Caki2 (cell line): ENCODE measurements around the gene LAPTM5. TPM values are rescaled to one million over a fixed set of nuclear protein-coding genes. Genes with fewer than 3 reads are reported as not detected.

Source experiments
- DNase-seq: peaks from one replicate; pipeline ENCODE4 v3.0.0-alpha.2; 2015; ENCODE audit warnings: low read depth
- in situ Hi-C: cut with HindIII; loops from 2 replicates; pipeline ENCODE4 v1.10.0; 2016; ENCODE audit warnings: low sequenced_read_pairs, low pct_unique_long_range_greater_than_20kb, mixed read lengths
- total RNA-seq: library from RNA; depleted of rRNA; stranded (reverse); fragments of >200 nt; shearing (Covaris generic); gene quantifications from 2 replicates; pipeline ENCODE4 v1.2.3, GENCODE V29; 2014; ENCODE audit warnings: low replicate concordance

The LAPTM5 gene
- total RNA-seq, 1 experiment from 2014 or later, result 0.17 TPM

DNA sequence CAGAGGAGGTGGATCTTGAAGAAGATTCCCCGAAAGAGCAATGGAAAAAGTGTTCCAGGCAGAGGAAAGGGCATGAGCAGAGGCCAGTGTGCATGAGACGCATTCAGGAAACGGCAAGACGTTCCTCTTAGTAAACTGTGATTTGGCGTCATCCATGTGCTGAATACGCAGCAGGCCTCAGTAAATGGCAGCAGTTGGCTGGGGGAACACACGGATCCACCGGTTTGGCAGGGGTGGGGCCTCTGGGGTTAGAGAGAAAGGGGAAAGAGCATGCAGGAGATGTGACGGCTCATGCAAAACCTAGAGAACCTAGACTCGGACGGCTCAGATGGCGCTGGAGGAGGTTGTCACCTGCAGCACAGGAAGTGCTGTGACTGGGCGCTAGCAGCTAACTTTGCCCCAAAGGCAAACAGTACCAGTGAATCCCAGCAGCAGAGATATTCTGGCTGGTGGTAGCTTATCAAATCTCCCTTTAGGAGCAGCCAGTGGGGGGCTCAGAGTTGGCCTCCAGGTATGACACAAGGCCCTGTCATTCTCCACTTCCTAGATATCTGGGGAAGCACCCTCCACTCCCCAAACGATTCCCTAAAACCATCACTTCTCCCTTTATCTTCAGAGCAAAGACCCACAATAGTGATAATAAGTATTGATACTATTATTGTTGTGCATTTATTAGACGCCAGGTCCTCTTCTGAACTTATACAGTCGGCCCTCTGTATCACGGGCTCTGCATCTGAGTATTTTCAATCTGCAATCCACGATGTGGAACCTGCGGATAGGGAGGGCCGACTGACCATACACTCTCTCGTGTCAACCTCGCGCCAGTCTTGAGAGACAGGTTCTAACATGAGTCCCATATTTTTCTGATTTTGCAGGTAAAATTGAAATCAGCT lies 7.6 kb downstream of the LAPTM5 start:
- in situ Hi-C loops, result no loop called here

DNA sequence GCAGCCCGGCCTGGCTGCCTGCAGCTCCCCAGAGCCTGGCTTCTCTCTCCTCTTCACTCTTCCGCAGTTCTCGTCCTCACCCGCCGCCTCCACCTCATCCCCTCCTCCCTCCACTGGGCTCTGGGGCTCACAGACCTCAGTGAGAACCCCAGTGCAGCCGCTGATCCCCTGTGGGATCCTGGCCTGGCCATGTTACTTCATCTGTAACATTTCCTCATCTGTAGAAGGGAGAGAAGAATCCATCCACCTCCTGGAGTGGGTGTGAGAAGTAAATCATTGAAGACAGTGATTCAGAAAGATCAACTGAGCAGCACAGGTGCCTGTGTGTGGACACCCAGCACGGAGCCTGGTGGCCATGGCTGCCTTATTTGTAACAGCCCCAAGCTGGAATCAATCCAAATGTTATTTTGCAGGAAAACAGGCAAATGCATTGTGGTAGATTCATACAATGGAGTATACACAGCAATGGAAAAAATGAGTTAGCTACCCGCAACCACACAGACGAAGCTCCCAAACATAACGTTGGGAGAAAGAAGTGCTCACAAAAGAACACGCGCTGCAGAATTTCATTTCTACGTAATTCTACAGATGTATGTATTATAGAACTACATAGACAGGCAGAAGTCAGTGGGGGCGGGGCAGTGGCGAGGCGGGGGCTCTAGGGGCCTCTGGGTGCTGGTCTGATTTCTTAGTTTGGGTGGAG lies 8.7 kb downstream of the LAPTM5 start:
- DNase-seq, result peak; percentile 73
- in situ Hi-C loops, result no loop called here

More for the DNA sequence above, 7.6 kb downstream of the LAPTM5 start:
- DNase-seq, result no peak

DNA sequence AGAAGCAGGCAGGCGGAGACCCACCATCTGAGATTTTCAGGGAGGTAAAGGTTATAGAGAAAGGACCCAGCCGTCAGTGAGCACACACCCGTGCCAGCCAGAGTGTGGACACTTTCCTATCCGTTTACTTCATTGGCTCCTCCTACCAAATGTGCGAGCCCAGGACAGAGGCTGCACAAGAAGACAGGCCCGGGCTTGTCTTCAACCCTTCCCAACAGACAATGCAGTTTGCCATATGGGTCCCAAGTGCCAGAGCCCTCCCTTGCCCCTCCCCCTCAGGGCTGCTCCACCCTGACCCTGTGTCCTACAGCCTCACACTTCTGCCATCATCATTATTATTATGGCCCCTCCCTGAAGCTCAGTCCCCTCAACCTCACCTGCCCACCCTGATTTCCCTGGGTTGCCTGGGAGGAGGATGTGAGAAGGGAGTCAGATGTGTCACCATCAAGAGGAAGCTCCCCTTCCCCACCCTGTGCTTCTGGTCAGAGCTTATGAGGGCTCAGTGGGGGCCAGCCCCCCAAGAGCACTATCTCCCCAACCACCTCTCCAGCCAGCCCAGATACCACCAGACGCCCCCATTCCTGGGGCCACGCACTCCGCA lies 9.4 kb downstream of the LAPTM5 start:
- DNase-seq, result peak; percentile 75
- in situ Hi-C loops, result no loop called here

DNA sequence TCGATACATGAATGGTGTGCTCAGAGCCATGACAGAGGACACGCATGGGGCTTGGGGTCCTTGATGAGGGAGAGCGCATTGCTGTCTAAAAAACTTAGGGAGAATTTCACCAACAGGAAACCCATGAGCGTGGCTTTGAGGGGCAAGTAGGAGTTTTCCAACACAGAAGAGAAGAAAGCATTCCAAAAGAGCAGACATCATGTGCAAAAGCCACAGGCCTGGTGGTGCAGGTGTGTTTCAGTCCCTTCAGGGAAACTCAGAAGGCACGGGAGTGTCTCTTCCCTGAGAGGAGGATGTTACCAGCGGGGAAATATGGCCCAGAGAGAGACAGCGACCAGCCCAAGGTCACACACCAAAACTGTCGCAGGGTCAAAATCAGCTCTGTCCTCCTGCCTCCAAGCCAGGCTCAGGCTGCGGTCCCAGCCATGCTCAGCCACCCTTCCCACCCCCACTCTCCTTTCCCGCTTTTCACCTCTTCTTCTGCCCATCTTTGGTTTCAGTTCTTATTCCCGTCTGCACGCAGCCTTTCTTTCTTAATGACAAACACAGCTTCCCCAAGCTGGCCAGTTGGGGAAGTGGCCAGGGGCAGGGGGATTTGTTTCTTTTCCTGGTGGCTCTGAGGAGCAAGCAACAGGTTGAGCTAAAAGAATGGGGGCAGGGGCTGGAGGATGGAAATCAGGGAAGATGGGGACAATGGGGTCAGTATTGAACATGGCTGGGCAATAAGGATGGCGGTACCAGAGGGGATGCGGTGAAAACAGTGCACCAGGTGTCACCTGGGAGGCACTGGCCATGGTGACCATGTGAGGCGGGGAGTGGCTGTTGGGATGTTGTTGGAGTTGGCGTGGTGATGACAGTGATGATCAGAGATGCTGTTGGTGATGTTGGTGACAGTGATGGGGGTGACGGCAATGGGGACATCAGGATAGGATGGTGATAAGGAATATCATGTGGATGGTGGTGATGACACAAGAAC lies 10.3 kb downstream of the LAPTM5 start:
- no peak for DNase-seq
- in situ Hi-C loops, result no loop called here

DNA sequence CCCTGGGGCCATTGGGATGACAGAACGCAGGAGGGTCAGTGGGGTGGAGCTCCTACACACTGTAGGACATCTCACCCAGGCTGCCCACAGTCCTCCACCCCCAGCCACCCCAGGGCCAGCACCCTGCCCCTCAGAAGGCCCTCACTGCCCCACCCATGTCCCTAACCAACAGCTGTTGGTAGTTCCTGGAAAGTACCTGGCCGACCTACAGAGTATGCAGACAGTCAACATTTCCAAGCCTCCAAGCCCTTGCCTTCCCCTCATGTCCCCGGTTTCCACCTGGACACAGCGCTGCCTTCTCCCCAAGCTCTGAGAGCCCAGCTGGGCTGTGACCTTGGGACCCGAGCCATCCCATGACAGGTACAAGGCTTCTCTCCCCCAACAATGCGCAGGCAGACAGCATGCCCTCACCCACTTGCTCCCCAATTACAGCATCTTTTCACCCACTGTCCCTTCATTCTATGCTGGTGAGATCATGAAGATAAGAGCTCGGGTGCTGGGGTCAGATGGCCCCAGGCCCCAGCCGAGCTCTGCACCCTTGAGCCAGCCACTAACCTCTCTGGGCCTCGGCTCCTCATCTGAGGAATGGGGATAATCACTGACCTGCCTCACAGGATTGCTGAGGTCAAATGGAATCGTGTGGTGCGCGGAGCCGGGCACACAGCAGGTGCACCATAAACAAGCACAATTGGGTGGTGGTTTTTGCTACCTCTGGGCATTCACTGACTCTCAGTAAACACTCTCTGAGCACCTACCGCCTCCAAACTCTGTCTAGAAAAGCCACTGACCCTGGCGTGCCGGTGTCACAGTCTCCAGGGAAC lies 11.2 kb downstream of the LAPTM5 start:
- in situ Hi-C loops, result no loop called here
- DNase-seq, result no peak

DNA sequence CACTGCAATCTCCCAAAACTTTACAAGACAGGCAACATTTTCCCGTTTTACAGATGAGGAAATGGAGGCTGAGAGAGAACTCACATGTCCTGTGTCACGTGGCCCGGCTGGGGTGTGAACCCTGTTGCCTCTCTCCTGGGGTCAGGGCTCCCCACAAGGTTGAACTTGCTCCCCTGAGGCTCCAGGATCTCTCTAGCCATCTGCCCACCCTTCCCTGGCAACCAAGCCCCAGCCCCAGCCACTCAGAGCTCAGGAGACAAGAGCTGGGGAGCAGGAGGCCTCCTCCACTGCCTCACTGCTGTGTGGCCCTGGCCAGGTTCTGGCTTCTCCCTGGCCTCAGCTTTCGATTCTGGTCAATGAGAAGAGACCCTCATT lies 11.8 kb downstream of the LAPTM5 start:
- in situ Hi-C loops, result no loop called here

DNA sequence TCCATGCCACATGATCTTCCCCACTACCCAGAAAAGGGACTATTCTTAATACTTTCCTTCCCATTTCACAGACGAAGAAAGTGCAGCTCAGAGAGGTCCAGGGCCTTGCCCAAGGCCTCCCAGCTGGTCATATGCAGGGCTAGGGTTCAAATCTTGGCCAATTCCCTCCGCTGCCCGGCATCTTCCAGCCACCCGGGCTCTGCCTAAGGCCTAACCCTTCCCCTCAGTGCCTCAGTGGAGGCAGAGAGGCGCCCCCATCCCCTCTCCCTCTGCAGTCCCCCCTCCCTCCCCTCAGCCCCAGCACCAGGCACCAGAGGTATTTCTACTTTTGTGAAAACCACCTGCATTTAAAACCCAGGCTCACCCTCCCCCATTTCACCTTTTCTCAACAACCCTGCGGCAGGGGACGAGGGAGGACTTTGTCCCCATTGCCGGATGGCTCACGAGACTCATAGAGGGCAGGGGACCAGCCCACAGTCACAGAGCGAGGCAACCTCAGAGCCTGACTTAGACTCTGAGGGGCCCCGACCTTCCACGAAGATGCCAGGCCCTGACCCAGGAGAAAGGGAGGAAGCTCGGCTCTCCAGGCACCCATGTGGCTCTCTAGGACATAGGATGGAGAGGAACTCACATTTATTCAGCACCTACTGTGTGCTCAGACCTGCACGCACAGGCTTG lies 12.3 kb downstream of the LAPTM5 start:
- DNase-seq, result no peak
- in situ Hi-C loops, result no loop called here

More for the DNA sequence above, 11.8 kb downstream of the LAPTM5 start:
- no peak for DNase-seq

DNA sequence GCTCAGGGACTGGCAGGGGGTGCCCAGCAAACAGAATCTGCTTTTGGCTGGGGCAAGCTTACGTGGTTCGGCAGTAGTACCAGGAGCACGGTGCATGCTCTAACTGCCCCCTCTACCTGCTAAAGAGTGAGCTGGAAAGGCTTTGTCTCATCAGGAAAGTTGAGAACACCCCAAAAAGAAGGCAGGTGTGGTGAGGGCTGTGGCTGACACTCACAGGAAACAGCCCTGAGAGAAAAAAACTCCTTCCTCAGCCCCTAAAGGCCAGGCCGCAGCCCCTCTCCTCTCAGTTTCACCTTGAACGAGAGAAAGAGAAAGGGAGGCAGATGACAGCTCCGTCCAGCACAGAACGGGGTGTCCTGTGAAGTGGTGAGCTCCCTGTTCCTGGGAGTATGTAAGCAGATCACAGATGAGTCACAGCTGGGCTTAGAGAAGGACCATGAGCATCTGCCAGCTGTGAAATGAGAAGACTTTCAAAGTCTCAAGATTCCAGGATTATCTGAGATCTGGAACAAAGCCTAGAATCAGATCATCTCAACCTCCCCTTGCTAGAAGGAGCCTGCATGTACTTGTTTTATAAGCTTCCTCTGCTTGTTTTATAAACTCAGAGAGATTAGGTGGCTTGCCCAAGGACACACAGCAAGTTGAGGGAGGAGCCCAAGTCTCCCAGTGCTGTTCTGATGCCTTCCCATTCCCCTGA lies 13.4 kb downstream of the LAPTM5 start:
- in situ Hi-C loops, result no loop called here

DNA sequence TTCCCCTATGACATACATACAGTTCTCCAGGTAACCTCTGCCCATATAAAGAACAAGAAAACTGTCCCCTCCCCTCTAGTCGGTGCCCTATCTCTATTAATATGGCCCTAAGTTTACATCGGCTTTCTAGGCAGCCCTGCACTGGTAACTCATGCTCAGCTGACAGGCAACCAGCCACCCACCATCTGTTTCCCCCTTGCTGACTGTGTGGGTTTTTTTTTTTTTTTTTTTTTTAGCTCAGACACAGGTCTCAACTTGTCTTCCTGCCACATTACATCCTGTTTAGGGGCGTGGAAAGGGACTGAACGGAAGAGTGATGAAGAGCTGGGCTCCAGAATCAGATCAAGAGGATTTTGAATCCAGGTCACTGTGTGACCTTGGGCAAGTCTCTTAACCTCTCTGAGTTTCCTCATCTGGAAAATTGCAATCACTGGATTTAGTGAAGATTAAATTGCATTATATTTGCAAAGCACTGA lies 14.0 kb downstream of the LAPTM5 start:
- in situ Hi-C loops, result no loop called here

More for the DNA sequence above, 13.4 kb downstream of the LAPTM5 start:
- DNase-seq, result no peak

DNA sequence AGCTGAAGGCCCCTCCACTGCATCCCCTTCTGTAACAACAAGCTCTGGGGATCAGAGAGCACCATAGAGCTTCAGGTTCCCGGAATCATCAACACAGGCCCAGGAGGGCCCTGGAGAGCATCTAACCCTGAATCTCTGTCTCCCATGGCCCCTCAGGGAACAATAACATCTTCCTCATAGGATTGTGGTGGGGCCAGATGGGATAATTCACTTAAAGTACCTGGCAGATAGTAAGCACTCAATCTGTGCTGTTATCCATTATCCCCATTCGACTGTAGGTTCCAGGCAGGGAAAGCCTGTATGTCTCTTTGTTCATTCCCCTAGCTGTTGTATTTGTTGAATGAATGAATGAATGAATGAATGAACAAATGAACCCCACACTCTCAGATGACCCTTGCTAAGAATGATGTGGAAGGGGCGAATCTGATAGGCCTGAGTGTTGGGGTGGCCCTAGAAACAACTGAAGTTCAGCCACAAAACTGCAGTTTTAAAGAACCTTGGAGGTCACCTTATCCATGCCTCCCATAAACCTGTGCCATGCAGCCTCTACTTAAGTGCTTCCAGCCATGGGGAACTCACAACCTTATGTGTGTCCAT lies 14.5 kb downstream of the LAPTM5 start:
- no peak for DNase-seq
- in situ Hi-C loops, result no loop called here

More for the DNA sequence above, 14.0 kb downstream of the LAPTM5 start:
- peak; percentile 29 for DNase-seq

DNA sequence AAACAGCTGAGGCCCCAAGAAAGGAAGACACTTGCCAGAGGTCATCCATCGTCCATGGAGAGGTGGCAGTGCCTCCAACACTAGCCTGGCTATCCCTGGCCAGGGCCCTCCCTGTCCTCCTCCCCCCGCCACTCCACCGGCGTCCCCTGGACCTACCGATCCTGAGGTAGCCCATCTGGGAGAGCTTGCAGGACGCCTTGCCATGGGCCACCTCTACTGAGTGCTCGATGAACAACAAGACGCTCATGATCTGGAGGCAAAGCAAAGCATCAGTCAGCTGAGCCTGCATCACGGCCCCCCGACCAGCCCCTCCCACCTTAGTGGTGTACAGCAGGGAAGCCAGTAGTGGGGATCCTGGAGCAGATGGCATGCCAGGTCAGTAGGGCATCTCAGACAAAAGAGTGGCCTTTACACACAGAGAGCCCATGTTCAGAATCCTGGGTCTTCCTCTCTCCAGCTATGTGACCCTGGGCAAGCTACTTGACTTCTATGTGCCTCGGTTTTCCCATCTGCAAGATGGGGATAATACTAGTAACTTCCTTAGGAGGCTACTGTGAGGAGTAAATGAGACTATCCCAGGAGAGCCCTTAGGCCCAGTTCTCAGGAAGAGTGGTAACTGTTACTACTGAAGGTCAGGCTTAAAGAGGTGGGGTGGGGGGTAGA lies 15.1 kb downstream of the LAPTM5 start:
- in situ Hi-C loops, result no loop called here
- no peak for DNase-seq

DNA sequence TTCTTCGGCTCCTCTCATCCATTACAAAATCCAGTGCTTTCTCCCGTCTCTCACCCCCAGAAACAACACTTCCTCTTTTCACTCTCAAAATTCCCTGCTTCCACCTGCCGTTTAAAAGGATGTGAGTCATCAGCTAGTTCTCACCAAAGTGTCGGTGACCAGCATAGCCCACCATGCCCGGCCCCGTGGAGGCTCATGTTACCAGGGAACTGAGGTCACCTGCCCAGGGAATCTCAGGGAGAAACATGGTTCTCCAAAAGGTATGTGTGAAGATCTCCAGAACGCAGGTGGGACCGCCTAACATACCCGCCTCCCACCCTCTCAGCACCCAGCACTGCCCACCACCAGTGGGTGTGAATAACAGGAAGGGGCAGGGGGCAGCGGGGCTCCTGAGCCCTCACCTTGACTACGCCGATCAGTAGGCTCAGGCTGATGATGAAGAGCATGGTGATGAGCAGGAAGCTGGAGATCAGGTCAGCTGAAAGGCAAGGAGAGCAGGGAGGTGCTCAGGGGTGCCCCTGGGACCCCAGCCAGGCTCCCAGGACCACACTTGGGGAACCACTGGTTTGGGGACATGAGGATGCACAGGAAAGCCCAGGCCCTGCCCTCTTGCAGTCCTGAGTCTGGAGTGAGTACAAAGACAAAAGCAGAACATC lies 16.2 kb downstream of the LAPTM5 start:
- in situ Hi-C loops, result no loop called here
- DNase-seq, result no peak

DNA sequence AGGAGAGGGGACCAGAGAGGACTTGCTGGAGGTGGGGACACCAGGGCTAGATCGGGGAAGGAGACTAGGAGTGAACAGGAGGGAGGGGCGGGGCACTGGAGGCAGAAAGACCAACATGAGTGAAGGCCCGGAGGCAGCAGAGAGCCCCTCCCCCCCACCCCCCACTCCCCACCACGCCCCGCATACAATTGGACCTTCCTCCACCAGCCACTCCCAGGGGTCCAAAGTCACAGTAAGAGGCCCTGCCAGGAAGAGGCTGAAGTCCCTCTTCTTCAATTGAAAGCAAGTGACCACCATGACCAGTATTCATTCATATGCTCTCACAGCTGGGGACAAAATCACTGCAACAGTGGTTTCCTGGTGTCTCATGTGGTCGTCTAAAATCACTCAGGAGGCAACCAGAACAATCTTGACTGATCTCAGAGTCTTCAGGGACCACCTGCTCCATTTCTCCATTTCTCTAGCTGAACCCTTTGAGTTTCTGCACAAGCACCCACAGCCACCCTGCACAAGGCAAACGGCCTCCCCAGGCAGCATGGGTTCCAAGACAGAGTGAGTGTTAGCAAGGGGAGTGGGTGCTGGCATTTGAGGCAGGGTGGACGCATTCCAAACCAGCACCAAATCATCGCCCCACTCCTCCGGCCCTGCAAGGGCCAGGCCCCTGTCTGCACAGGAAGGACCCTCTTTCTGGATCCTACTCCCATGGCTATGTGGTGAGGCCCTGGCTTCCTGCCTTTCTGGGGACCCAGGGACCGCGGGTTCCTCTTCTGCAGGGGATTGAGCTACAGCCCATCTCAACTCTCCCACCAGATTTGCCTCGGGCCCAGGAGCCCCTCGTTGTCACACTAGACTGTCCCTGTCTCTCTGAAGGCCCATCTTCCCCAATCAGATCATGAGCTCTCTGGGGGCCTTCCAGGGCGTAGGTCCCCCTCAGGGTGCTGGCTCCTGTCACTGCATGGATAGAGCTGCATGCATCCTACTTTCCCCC lies 17.0 kb downstream of the LAPTM5 start:
- DNase-seq, result no peak
- in situ Hi-C loops, result no loop called here

DNA sequence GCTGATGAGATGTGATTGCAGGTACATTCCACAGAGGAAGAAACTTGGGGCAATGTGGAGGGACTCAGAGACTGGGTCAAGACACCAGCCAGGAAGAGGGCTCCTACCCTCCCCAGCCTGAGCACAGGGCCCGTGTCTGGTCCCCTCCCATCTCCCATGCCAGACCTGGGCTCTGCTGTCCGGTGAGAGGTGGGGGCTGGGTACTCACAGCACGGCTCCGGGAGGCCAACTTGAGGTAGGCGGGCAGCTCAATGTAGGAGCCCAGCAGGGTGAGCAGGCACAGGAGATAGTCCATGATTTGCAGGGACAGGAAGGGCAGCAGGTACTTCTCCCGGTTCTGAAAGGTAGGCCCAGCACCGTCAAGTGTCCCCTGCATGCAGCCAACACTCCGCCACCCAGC lies 18.0 kb downstream of the LAPTM5 start:
- in situ Hi-C loops, result no loop called here

More for the DNA sequence above, 18.0 kb downstream of the LAPTM5 start:
- no peak for DNase-seq
